Endodermal cell (in vitro differentiated cells): Measurements from ENCODE around the gene AUTS2. TPM values are rescaled to one million over a fixed set of nuclear protein-coding genes. Genes with fewer than 3 reads are reported as not detected.

Experiments
- DNase-seq: peaks from one replicate; pipeline ENCODE4 v3.0.0-alpha.2; 2017
- H3K27ac ChIP-seq: 2 replicates; pipeline ENCODE4 v1.5.1; 2013; ENCODE audit warnings: mild to moderate bottlenecking, low read depth, low read length, moderate library complexity
- H3K27me3 ChIP-seq: 2 replicates; pipeline ENCODE4 v1.6.1; 2013; ENCODE audit warnings: mild to moderate bottlenecking, low read length, moderate library complexity; ENCODE audit not compliant: insufficient read depth, control insufficient read depth, poor library complexity, severe bottlenecking
- H3K36me3 ChIP-seq: 2 replicates; pipeline ENCODE4 v1.7.0; 2013; ENCODE audit warnings: mild to moderate bottlenecking, low read length, moderate library complexity; ENCODE audit not compliant: control insufficient read depth, insufficient read depth
- H3K4me1 ChIP-seq: one replicate; pipeline ENCODE4 v1.7.0; 2013; ENCODE audit warnings: low read length; ENCODE audit not compliant: control insufficient read depth, insufficient read depth
- H3K4me3 ChIP-seq: 2 replicates; pipeline ENCODE4 v1.5.1; 2013; ENCODE audit warnings: mild to moderate bottlenecking, low read length, moderate library complexity
- H3K9ac ChIP-seq: 2 replicates; pipeline ENCODE4 v1.6.1; 2013; ENCODE audit warnings: mild to moderate bottlenecking, low read length, moderate library complexity; ENCODE audit not compliant: poor library complexity, severe bottlenecking; ENCODE audit errors: extremely low read depth
- H3K9me3 ChIP-seq: 2 replicates; pipeline ENCODE4 v1.6.1; 2013; ENCODE audit warnings: mild to moderate bottlenecking, low read length, moderate library complexity; ENCODE audit not compliant: control insufficient read depth
- H3K27ac Mint-ChIP-seq: 2 replicates; pipeline ENCODE4 v1.8.0; 2020; ENCODE audit warnings: mixed read lengths
- H3K27me3 Mint-ChIP-seq: 2 replicates; pipeline ENCODE4 v1.8.0; 2021; ENCODE audit warnings: mild to moderate bottlenecking, mixed read lengths; ENCODE audit not compliant: insufficient read depth
- H3K36me3 Mint-ChIP-seq: 2 replicates; pipeline ENCODE4 v1.8.0; 2020; ENCODE audit warnings: low read depth, mixed read lengths
- H3K4me1 Mint-ChIP-seq: 2 replicates; pipeline ENCODE4 v1.8.0; 2020; ENCODE audit warnings: mixed read lengths
- H3K4me3 Mint-ChIP-seq: 2 replicates; pipeline ENCODE4 v1.8.0; 2020; ENCODE audit warnings: mild to moderate bottlenecking, moderate library complexity, mixed read lengths
- H3K9me3 Mint-ChIP-seq: 2 replicates; pipeline ENCODE4 v1.8.0; 2020; ENCODE audit warnings: mild to moderate bottlenecking, mixed read lengths
- WGBS, 2 experiments: methylation state at CpG; one replicate each; pipeline versions ENCODE4 v1.1.5 to v1.1.7; 2013; ENCODE audit warnings: missing lambda C conversion rate in 2 of 2, mixed read lengths in 1 of 2; ENCODE audit not compliant: insufficient coverage in 1 of 2, insufficient read length in 1 of 2; 5-methylcytosine and 5-hydroxymethylcytosine counted together
- total RNA-seq, 2 donors: library from RNA; stranded (reverse); fragmentation: NEBNext Ultra II Directional in 1 of 2; extraction: Animal tissue kit (Norgen Biotek cat#: 25700) in 1 of 2; gene quantifications; 2 replicates in 1 of 2; 3 replicates in 1 of 2; pipeline ENCODE4 v1.2.1, GENCODE V29; 2021
- TF ChIP-seq, protein P1 (sequence below): fragments of 200-600 bp; sonication (generic); conservative IDR thresholded peaks from 2 replicates; pipeline ENCODE4 v1.5.0; 2021; ENCODE audit warnings: antibody characterized with exemption, mild to moderate bottlenecking

Gene AUTS2
- total RNA-seq, 2 donors from 2014 or later, result 76.8 to 106 TPM

GRCh38 chr7:70230761-70231160 is 632.5 kb downstream of the AUTS2 start:
- no peak overlapping the region for H3K27ac Mint-ChIP-seq
- no peak overlapping the region for H3K27ac ChIP-seq
- H3K4me1 ChIP-seq, result no peaks in the 10 kb centered on the region
- no peaks in the 10 kb centered on the region for H3K27me3 ChIP-seq
- no peaks in the 10 kb centered on the region for H3K4me1 Mint-ChIP-seq
- WGBS, 2 experiments, result 94 to 97% methylated on average over 2 to 3 of the region's 3 CpGs
- TF ChIP-seq, protein P1, sequence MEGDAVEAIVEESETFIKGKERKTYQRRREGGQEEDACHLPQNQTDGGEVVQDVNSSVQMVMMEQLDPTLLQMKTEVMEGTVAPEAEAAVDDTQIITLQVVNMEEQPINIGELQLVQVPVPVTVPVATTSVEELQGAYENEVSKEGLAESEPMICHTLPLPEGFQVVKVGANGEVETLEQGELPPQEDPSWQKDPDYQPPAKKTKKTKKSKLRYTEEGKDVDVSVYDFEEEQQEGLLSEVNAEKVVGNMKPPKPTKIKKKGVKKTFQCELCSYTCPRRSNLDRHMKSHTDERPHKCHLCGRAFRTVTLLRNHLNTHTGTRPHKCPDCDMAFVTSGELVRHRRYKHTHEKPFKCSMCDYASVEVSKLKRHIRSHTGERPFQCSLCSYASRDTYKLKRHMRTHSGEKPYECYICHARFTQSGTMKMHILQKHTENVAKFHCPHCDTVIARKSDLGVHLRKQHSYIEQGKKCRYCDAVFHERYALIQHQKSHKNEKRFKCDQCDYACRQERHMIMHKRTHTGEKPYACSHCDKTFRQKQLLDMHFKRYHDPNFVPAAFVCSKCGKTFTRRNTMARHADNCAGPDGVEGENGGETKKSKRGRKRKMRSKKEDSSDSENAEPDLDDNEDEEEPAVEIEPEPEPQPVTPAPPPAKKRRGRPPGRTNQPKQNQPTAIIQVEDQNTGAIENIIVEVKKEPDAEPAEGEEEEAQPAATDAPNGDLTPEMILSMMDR, result no peak
- H3K4me3 Mint-ChIP-seq, result no peak overlapping the region
- no peak overlapping the region for H3K9ac ChIP-seq
- H3K36me3 Mint-ChIP-seq, result peaks cover 25% of the 10 kb centered on the region
- no peak overlapping the region for H3K4me3 ChIP-seq
- no peaks in the 10 kb centered on the region for H3K36me3 ChIP-seq
- H3K9me3 Mint-ChIP-seq, result peaks cover 25% of the 10 kb centered on the region
- peaks cover 26% of the 10 kb centered on the region for H3K9me3 ChIP-seq
- no peak for DNase-seq
- H3K27me3 Mint-ChIP-seq, result no peaks in the 10 kb centered on the region

DNA sequence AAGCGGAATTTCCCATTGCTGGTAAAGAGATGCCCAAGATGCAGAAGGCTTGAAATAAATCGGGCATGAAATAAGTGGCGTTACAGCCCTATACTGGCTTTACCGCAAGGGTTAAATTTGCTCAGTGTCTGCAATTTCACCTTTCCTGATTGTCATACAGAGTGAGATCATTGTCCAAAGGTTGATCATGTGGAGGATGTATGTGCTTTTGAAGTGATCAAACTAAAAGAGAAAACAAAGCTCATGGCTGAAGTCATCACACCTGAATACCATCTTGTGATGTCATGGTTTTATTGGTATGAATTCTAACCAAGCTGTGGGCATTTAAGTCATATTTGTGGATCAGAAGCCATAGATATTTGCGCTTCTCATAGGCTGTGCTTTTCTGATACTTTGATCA is 635.5 kb downstream of the AUTS2 start:
- Mint-ChIP-seq H3K4me1 (peaks cover 5% of the 10 kb centered on the region), H3K4me3 (no peak overlapping the region), H3K9me3 (peaks cover 21% of the 10 kb centered on the region), H3K36me3 (peaks cover 24% of the 10 kb centered on the region), H3K27me3 (no peaks in the 10 kb centered on the region), H3K27ac (no peak overlapping the region)
- Histone ChIP-seq H3K9ac (no peak overlapping the region), H3K9me3 (peaks cover 17% of the 10 kb centered on the region), H3K27ac (no peak overlapping the region), H3K4me1 (no peaks in the 10 kb centered on the region), H3K4me3 (no peak overlapping the region), H3K36me3 (no peaks in the 10 kb centered on the region), H3K27me3 (no peaks in the 10 kb centered on the region)
- 89 to 96% methylated on average over 4 to 5 of the region's 5 CpGs for WGBS, 2 experiments
- TF ChIP-seq, protein P1, result no peak
- DNase-seq, result no peak

DNA sequence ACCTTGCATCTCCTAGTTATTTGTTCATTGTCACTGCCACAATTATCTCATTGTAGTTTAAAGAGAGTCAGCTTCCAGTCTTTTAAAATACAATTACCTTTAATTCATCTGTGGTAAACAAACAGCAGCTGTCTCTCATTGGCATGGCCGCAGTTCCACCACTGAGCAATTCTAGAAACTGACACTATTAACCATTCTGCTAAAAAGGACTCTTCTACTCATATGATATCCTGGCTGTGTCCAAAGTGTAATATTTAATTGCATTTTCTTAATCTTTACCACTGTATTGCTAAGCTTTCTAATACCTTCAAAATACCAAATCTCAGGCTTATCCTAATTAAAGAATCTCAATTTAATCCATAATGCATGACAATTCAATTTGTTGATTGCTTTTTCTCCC is 639.0 kb downstream of the AUTS2 start:
- TF ChIP-seq, protein P1, result no peak
- no peak overlapping the region for H3K4me3 Mint-ChIP-seq
- no peaks in the 10 kb centered on the region for H3K9me3 Mint-ChIP-seq
- Histone ChIP-seq H3K4me3 (no peak overlapping the region), H3K27me3 (no peaks in the 10 kb centered on the region), H3K9ac (no peak overlapping the region), H3K4me1 (no peaks in the 10 kb centered on the region), H3K27ac (no peak overlapping the region), H3K36me3 (no peaks in the 10 kb centered on the region), H3K9me3 (no peaks in the 10 kb centered on the region)
- peaks cover 5% of the 10 kb centered on the region for H3K4me1 Mint-ChIP-seq
- no peak for DNase-seq
- H3K27me3 Mint-ChIP-seq, result no peaks in the 10 kb centered on the region
- H3K27ac Mint-ChIP-seq, result no peak overlapping the region
- peaks cover 4% of the 10 kb centered on the region for H3K36me3 Mint-ChIP-seq
- 100% methylated on average over 1 of the region's 1 CpG for WGBS, 2 experiments
